Spleen (tissue), 11 donors: ENCODE results near the gene NLRP11. TPM values are rescaled to one million over a fixed set of nuclear protein-coding genes. Genes with fewer than 3 reads are reported as not detected.

Experiments
- DNase-seq: peaks from one replicate; pipeline ENCODE4 v3.0.0-alpha.2; 2020
- H3K27ac ChIP-seq, 8 donors: fragments of 200-600 bp; sonication (generic) in 7 of 8; 1 replicate in 4 of 8; 2 replicates in 4 of 8; pipeline versions ENCODE4 v1.5.0 to v1.8.0; 2016 to 2021; ENCODE audit warnings: inconsistent platforms in 4 of 8, mild to moderate bottlenecking in 4 of 8, moderate library complexity in 1 of 8
- H3K27me3 ChIP-seq, 7 donors: fragments of 200-600 bp; sonication (generic) in 6 of 7; replicated peaks in 1 of 7; 1 replicate in 4 of 7; 2 replicates in 3 of 7; pipeline versions ENCODE4 v1.5.0 to v1.8.0; 2016 to 2021; ENCODE audit warnings: inconsistent platforms in 3 of 7, mild to moderate bottlenecking in 1 of 7
- H3K36me3 ChIP-seq, 6 donors: fragments of 200-600 bp; sonication (generic) in 5 of 6; 1 replicate in 4 of 6; 2 replicates in 2 of 6; pipeline versions ENCODE4 v1.5.0 to v1.8.0; 2016 to 2021; ENCODE audit warnings: inconsistent platforms in 2 of 6
- H3K4me1 ChIP-seq, 6 donors: fragments of 200-600 bp; sonication (generic) in 5 of 6; 1 replicate in 3 of 6; 2 replicates in 3 of 6; pipeline versions ENCODE4 v1.5.0 to v1.8.0; 2016 to 2021; ENCODE audit warnings: inconsistent platforms in 3 of 6
- H3K4me3 ChIP-seq, 8 donors: fragments of 200-600 bp; sonication (generic) in 7 of 8; 1 replicate in 4 of 8; 2 replicates in 4 of 8; pipeline versions ENCODE4 v1.5.0 to v1.8.0; 2016 to 2021; ENCODE audit warnings: inconsistent platforms in 4 of 8, mild to moderate bottlenecking in 4 of 8, moderate library complexity in 2 of 8
- H3K9me3 ChIP-seq, 8 donors: fragments of 200-600 bp; sonication (generic) in 7 of 8; 1 replicate in 4 of 8; 2 replicates in 4 of 8; pipeline versions ENCODE4 v1.5.0 to v1.8.0; 2016 to 2021; ENCODE audit warnings: inconsistent platforms in 4 of 8
- CTCF ChIP-seq, 11 experiments: fragments of 200-600 bp in 7 of 11; fragments of 450-650 bp in 4 of 11; sonication (generic) in 4 of 11; IDR thresholded peaks in 8 of 11; conservative IDR thresholded peaks in 3 of 11; 1 replicate in 7 of 11; 2 replicates in 4 of 11; pipeline versions ENCODE4 v1.4.0 to v1.8.0; 2016 to 2021; ENCODE audit warnings: antibody characterized with exemption in 11 of 11, inconsistent platforms in 4 of 11, mild to moderate bottlenecking in 1 of 11
- POLR2A ChIP-seq, 3 donors: fragments of 450-650 bp; IDR thresholded peaks; one replicate each; pipeline ENCODE4 v1.5.1; 2017; ENCODE audit warnings: antibody characterized with exemption in 3 of 3, mild to moderate bottlenecking in 1 of 3
- POLR2AphosphoS5 ChIP-seq, 3 donors: sonication (generic); formaldehyde crosslinking; IDR thresholded peaks; one replicate each; pipeline ENCODE4 v1.5.1; 2017; ENCODE audit warnings: antibody characterized with exemption in 3 of 3
- WGBS, 5 donors: extraction: QIAGEN DNeasy Blood & Tissue Kit in 3 of 5; methylation state at CpG; one replicate each; pipeline versions ENCODE4 v1.1.5 to v1.1.7; 2013 to 2018; 5-methylcytosine and 5-hydroxymethylcytosine counted together
- intact Hi-C: fragments of 100-400 bp; cut with DNase I; formaldehyde crosslinking; loops from one replicate; pipeline ENCODE4 v1.15.0; 2023; ENCODE audit warnings: low total_unique reads
- polyA plus RNA-seq, 3 donors: library from polyadenylated mRNA; stranded (reverse); fragments of 200-250 nt; gene quantifications; one replicate each; pipeline ENCODE4 v1.2.1, GENCODE V29; 2013
- total RNA-seq, 7 donors: library from RNA; depleted of rRNA in 3 of 7; stranded (reverse); fragments of >200 nt in 3 of 7; fragmentation: NEBNext Ultra II Directional in 4 of 7; extraction: Animal tissue kit (Norgen Biotek cat#: 25700) in 4 of 7; gene quantifications; one replicate each; pipeline versions ENCODE4 v1.1.0 to v1.2.1, GENCODE V29; 2016 to 2021
- donor health status: healthy with polysubstance abuse.
- donor health status: DM: no; HTN: no; CAD: no; lungs with moderate emphysema.
- donor health status: DM: no; HTN: no; CAD: no.
- donor health status: Bipolar disorder and iron deficiency.
- donor health status: healthy.
- donor health status: DM: no; HTN: no; CAD: no.
- donor health status: DM: yes; HTN: yes; CAD: no.

The NLRP11 gene
- total and polyA plus RNA-seq, 10 donors = 0.03 to 0.22 (median 0.11) TPM; not detected in 6

GRCh38 chr19:55857149-55857548 is 25.4 kb upstream of the NLRP11 start:
- intact Hi-C loops = no loop called here
- no peaks in the 10 kb centered on the region for H3K27me3 ChIP-seq
- H3K27ac ChIP-seq = peak overlapping the region in 1 of 8 donors; percentile 43
- DNase-seq = no peak
- H3K4me1 ChIP-seq = no peaks in the 10 kb centered on the region
- no peaks in the 10 kb centered on the region for H3K36me3 ChIP-seq
- 50 to 68% (median 54%) methylated on average over 4 of the region's 4 CpGs for WGBS, 5 donors
- peaks cover 0 to 24% (median 3%) of the 10 kb centered on the region in 8 donors for H3K9me3 ChIP-seq
- no peak overlapping the region for H3K4me3 ChIP-seq
- TF ChIP-seq POLR2AphosphoS5 (IDR thresholded peaks at IDR 0.05) (no peak), POLR2A (IDR thresholded peaks at IDR 0.05) (no peak), CTCF (IDR thresholded peaks at IDR 0.05 in 8 of 11, conservative IDR thresholded peaks at IDR 0.05 in 3 of 11) (no peak)

DNA sequence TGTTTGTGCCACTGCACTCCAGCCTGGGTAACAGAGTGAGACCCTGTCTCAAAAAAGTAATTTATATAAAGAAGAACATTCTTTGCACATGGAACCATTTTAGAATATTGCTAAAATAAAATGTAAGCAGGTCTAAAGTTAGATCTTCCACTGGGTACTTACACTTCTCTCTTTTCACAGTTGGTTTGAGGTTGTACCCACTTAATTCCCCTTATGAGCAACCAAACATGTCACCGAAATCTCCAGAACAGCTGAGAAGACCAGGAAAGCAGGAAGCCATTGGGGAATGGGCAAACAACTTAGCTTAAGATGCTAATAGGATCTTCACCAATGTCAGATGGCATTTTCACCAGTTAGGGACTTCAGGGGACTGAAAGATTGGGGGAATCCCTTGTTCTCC is 23.4 kb upstream of the NLRP11 start:
- H3K4me3 ChIP-seq = no peak overlapping the region
- no peaks in the 10 kb centered on the region for H3K36me3 ChIP-seq
- no peaks in the 10 kb centered on the region for H3K4me1 ChIP-seq
- H3K27me3 ChIP-seq = no peaks in the 10 kb centered on the region
- peak overlapping the region in 1 of 8 donors; percentile 27 for H3K27ac ChIP-seq
- H3K9me3 ChIP-seq = peaks cover 0 to 19% (median under 1%) of the 10 kb centered on the region in 8 donors
- no peak for TF ChIP-seq POLR2AphosphoS5 (IDR thresholded peaks at IDR 0.05)
- no peak for TF ChIP-seq CTCF (IDR thresholded peaks at IDR 0.05 in 8 of 11, conservative IDR thresholded peaks at IDR 0.05 in 3 of 11)
- TF ChIP-seq POLR2A (IDR thresholded peaks at IDR 0.05) = no peak
- 55 to 90% (median 60%) methylated on average over 1 of the region's 1 CpG for WGBS, 5 donors
- DNase-seq = no peak
- intact Hi-C loops = no loop called here

- H3K36me3 ChIP-seq = no peaks in the 10 kb centered on the region
- no peak for TF ChIP-seq POLR2AphosphoS5 (IDR thresholded peaks at IDR 0.05)
- TF ChIP-seq CTCF (IDR thresholded peaks at IDR 0.05 in 8 of 11, conservative IDR thresholded peaks at IDR 0.05 in 3 of 11) = no peak
- no peak for TF ChIP-seq POLR2A (IDR thresholded peaks at IDR 0.05)
- intact Hi-C loops = no loop called here
- no peak for DNase-seq
- H3K27ac ChIP-seq = no peak overlapping the region
- peaks cover 0 to 9% (median 0%) of the 10 kb centered on the region in 7 donors for H3K27me3 ChIP-seq
- peaks cover 0 to 28% (median 13%) of the 10 kb centered on the region in 8 donors for H3K9me3 ChIP-seq
- 49 to 58% (median 56%) methylated on average over 4 of the region's 4 CpGs for WGBS, 5 donors
- H3K4me1 ChIP-seq = no peaks in the 10 kb centered on the region
- H3K4me3 ChIP-seq = no peak overlapping the region
Observed at GRCh38 chr19:55838906-55839305, 7.1 kb upstream of the NLRP11 start.

DNA sequence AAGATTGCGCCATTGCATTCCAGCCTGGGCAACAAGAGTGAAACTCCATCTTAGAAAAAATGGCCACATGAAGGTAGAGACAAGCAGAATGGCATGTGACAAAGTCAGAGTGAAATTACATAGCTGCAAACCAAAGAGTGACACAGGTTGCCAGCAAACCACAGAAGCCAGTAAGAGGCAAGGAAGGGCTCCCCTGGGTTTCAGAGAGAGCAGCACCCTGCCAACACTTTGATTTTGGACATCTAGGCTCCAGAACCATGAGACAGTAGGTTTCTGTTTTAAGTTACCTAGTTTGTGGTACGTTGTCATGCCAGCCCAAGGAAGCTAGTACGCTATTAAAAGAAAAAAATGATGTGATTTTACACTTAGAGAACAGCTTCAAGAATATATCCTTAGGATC is 6.5 kb upstream of the NLRP11 start:
- Histone ChIP-seq H3K4me1 (no peaks in the 10 kb centered on the region), H3K9me3 (peaks cover 0 to 22% (median 10%) of the 10 kb centered on the region in 8 donors), H3K36me3 (no peaks in the 10 kb centered on the region), H3K4me3 (no peak overlapping the region), H3K27me3 (peaks cover 0 to 9% (median 0%) of the 10 kb centered on the region in 7 donors), H3K27ac (no peak overlapping the region)
- TF ChIP-seq POLR2A (IDR thresholded peaks at IDR 0.05) (no peak), CTCF (IDR thresholded peaks at IDR 0.05 in 8 of 11, conservative IDR thresholded peaks at IDR 0.05 in 3 of 11) (no peak), POLR2AphosphoS5 (IDR thresholded peaks at IDR 0.05) (no peak)
- DNase-seq = no peak
- intact Hi-C loops = no loop called here
- 72 to 81% (median 79%) methylated on average over 3 of the region's 3 CpGs for WGBS, 5 donors
